Fibroblast of lung (primary cell): ENCODE measurements around the gene RBM17. TPM values are rescaled to one million over a fixed set of nuclear protein-coding genes. Genes with fewer than 3 reads are reported as not detected.

ENCODE experiments used
- DNase-seq, 2 donors: peaks; one replicate each; pipeline versions ENCODE4 v3.0.0 to v3.0.0-alpha.2; 2010; ENCODE audit warnings: low read depth in 2 of 2
- H2AFZ ChIP-seq: 2 replicates; pipeline ENCODE4 v1.5.1; 2012; ENCODE audit warnings: low read length, control low read depth, inconsistent platforms
- H3K27ac ChIP-seq: 2 replicates; pipeline ENCODE4 v1.5.1; 2011; ENCODE audit warnings: low read length, control low read depth; ENCODE audit not compliant: insufficient read depth
- H3K27me3 ChIP-seq: 2 replicates; pipeline ENCODE4 v1.5.1; 2011; ENCODE audit warnings: mild to moderate bottlenecking, low read length; ENCODE audit not compliant: control insufficient read depth, insufficient read depth
- H3K36me3 ChIP-seq: 2 replicates; pipeline ENCODE4 v1.5.1; 2011; ENCODE audit warnings: low read length; ENCODE audit not compliant: control insufficient read depth, insufficient read depth
- H3K4me1 ChIP-seq: 2 replicates; pipeline ENCODE4 v1.5.1; 2011; ENCODE audit warnings: low read length; ENCODE audit not compliant: control insufficient read depth, insufficient read depth; ENCODE audit errors: extremely low read depth
- H3K4me2 ChIP-seq: 2 replicates; pipeline ENCODE4 v1.5.1; 2011; ENCODE audit warnings: low read length, control low read depth; ENCODE audit not compliant: insufficient read depth; ENCODE audit errors: extremely low read depth
- H3K4me3 ChIP-seq, 4 experiments: fragments of 200-600 bp in 1 of 4; sonication (generic) in 1 of 4; replicated peaks in 1 of 4; 2 replicates each; pipeline ENCODE4 v1.5.1; 2011 to 2016; ENCODE audit warnings: low read length in 4 of 4, low read depth in 3 of 4, mild to moderate bottlenecking in 3 of 4, control low read depth in 2 of 4, inconsistent platforms in 1 of 4, mixed read lengths in 1 of 4; ENCODE audit not compliant: insufficient read depth in 1 of 4; ENCODE audit errors: control extremely low read depth in 1 of 4
- H3K79me2 ChIP-seq: 2 replicates; pipeline ENCODE4 v1.5.1; 2012; ENCODE audit warnings: mild to moderate bottlenecking, low read length, inconsistent platforms; ENCODE audit not compliant: control insufficient read depth, insufficient read depth
- H3K9ac ChIP-seq: 2 replicates; pipeline ENCODE4 v1.5.1; 2011; ENCODE audit warnings: mild to moderate bottlenecking, low read length, control low read depth; ENCODE audit not compliant: insufficient read depth
- H3K9me3 ChIP-seq: 2 replicates; pipeline ENCODE4 v1.5.1; 2012; ENCODE audit warnings: low read depth, low read length; ENCODE audit not compliant: control insufficient read depth, insufficient read depth
- H4K20me1 ChIP-seq: 2 replicates; pipeline ENCODE4 v1.5.1; 2011; ENCODE audit warnings: low read length; ENCODE audit not compliant: control insufficient read depth, insufficient read depth; ENCODE audit errors: extremely low read depth
- EZH2 ChIP-seq: IDR thresholded peaks from 2 replicates; pipeline ENCODE4 v1.5.1; 2012; ENCODE audit warnings: low read length, control low read depth, mild to moderate bottlenecking; ENCODE audit errors: missing control alignments
- polyA plus RNA-seq, 2 donors: library from polyadenylated mRNA; depleted of rRNA in 1 of 2; stranded (reverse) in 1 of 2; unstranded in 1 of 2; fragments of >200 nt; gene quantifications; 2 replicates each; pipeline ENCODE4 v1.2.1, GENCODE V29; 2011 to 2012; ENCODE audit warnings: missing spikeins in 1 of 2
- total RNA-seq: library from RNA; depleted of rRNA; stranded (reverse); fragments of >200 nt; gene quantifications from 2 replicates; pipeline ENCODE4 v1.2.1, GENCODE V29; 2014
- TF ChIP-seq, protein P1 (sequence below), 2 donors: IDR thresholded peaks in 1 of 2; conservative IDR thresholded peaks in 1 of 2; 1 replicate in 1 of 2; 2 replicates in 1 of 2; pipeline ENCODE4 v1.5.1; 2011 to 2012; ENCODE audit warnings: low read length in 2 of 2, control low read depth in 1 of 2, inconsistent platforms in 1 of 2, low read depth in 1 of 2, mild to moderate bottlenecking in 1 of 2

RBM17 gene
- total and polyA plus RNA-seq, 2 donors (not counting 1 experiment from before 2014, with no cell fraction given) = 28.9 to 46.1 TPM

DNA sequence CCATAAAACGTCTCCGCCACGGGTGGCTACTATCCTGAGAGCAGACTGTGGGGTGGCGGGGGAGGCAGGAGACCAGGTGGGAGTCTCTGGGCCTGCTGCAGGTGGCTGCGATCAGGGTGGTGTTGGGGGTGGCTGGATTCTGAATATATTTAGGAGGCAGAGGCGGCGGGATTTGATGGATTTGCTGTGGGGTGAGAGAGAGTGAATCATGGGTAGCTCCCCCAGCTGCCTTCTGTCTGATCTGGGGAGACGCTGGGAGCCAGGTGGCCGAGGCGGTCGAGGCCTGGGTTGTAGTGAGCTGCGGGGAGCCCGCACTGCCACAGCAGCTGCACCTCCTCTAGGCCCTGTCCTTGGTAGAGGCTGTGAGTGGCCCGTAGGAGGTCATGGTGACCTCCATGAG is 65.7 kb downstream of the RBM17 start:
- H3K4me3 ChIP-seq = no peak overlapping the region
- TF ChIP-seq, protein P1, sequence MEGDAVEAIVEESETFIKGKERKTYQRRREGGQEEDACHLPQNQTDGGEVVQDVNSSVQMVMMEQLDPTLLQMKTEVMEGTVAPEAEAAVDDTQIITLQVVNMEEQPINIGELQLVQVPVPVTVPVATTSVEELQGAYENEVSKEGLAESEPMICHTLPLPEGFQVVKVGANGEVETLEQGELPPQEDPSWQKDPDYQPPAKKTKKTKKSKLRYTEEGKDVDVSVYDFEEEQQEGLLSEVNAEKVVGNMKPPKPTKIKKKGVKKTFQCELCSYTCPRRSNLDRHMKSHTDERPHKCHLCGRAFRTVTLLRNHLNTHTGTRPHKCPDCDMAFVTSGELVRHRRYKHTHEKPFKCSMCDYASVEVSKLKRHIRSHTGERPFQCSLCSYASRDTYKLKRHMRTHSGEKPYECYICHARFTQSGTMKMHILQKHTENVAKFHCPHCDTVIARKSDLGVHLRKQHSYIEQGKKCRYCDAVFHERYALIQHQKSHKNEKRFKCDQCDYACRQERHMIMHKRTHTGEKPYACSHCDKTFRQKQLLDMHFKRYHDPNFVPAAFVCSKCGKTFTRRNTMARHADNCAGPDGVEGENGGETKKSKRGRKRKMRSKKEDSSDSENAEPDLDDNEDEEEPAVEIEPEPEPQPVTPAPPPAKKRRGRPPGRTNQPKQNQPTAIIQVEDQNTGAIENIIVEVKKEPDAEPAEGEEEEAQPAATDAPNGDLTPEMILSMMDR (conservative IDR thresholded peaks at IDR 0.05 in 1 of 2, IDR thresholded peaks at IDR 0.05 in 1 of 2; ENCODE audit: low read depth in 1 of 2, low read length in 2 of 2) = no peak
- no peak for TF ChIP-seq EZH2
- peaks cover 24% of the 10 kb centered on the region for H3K79me2 ChIP-seq
- no peak overlapping the region for H2AFZ ChIP-seq
- H3K4me1 ChIP-seq = no peaks in the 10 kb centered on the region
- no peak for DNase-seq
- no peaks in the 10 kb centered on the region for H3K9me3 ChIP-seq
- no peak overlapping the region for H3K9ac ChIP-seq
- no peaks in the 10 kb centered on the region for H4K20me1 ChIP-seq
- H3K27ac ChIP-seq = no peak overlapping the region
- no peak overlapping the region for H3K4me2 ChIP-seq
- no peaks in the 10 kb centered on the region for H3K36me3 ChIP-seq
- no peaks in the 10 kb centered on the region for H3K27me3 ChIP-seq

DNA sequence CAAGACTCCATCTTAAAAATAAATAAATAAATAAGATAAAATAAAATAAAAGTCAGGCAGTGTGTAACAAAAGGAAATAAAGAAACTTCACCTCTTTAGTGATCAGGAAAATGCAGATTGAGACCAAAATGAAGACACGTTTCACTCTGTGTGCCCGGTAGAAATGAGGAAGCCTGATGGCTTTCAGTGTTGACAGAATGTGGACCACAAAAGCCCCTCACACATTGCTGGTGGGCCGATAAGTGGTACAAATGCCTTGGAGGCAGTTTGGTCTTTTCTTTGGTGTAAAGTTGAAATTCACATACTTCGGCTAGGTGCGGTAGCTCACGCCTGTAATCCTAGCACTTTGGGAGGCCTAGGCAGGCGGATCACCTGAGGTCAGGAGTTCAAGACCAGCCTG is 69.4 kb downstream of the RBM17 start:
- Histone ChIP-seq H3K9ac (no peak overlapping the region), H2AFZ (no peak overlapping the region)
- TF ChIP-seq EZH2 = no peak
- TF ChIP-seq, protein P1 (conservative IDR thresholded peaks at IDR 0.05 in 1 of 2, IDR thresholded peaks at IDR 0.05 in 1 of 2; ENCODE audit: low read depth in 1 of 2, low read length in 2 of 2) = no peak

DNA sequence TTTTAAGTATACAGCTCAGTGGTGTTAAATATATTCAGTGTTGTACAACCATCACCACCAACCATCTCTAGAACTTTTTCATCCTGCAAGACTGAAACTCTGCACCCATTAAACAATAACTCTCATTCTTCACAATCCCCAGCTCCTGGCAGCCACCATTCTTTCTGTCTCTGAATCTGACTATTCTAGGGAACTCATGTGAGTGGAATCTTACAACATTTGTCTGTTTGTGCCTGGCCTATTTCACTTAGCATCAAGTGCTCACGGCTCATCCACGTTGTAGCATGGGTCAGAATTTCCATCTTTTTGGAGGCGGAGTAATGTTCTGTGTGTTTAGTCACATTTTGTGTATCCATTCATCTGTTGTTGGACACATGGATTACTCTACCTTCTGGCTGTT is 73.1 kb downstream of the RBM17 start:
- no peaks in the 10 kb centered on the region for H4K20me1 ChIP-seq
- peaks cover 34% of the 10 kb centered on the region for H3K79me2 ChIP-seq
- no peaks in the 10 kb centered on the region for H3K9me3 ChIP-seq
- H3K9ac ChIP-seq = no peak overlapping the region
- H3K36me3 ChIP-seq = no peaks in the 10 kb centered on the region
- no peak for DNase-seq
- no peak overlapping the region for H3K27ac ChIP-seq
- no peak overlapping the region for H2AFZ ChIP-seq
- H3K4me2 ChIP-seq = no peak overlapping the region
- TF ChIP-seq EZH2 = no peak
- TF ChIP-seq, protein P1 (conservative IDR thresholded peaks at IDR 0.05 in 1 of 2, IDR thresholded peaks at IDR 0.05 in 1 of 2; ENCODE audit: low read depth in 1 of 2, low read length in 2 of 2) = no peak
- H3K27me3 ChIP-seq = no peaks in the 10 kb centered on the region
- H3K4me1 ChIP-seq = peaks cover 3% of the 10 kb centered on the region
- no peak overlapping the region for H3K4me3 ChIP-seq

More for the DNA sequence above, 69.4 kb downstream of the RBM17 start:
- Histone ChIP-seq H3K4me3 (no peak overlapping the region), H3K79me2 (peaks cover 17% of the 10 kb centered on the region), H3K4me2 (no peak overlapping the region), H3K4me1 (peaks cover 2% of the 10 kb centered on the region), H3K36me3 (no peaks in the 10 kb centered on the region), H3K9me3 (no peaks in the 10 kb centered on the region), H3K27me3 (no peaks in the 10 kb centered on the region), H4K20me1 (no peaks in the 10 kb centered on the region), H3K27ac (peak overlapping the region; percentile 91)
- DNase-seq = no peak
